Mucosa of rectum (tissue), 2 donors: ENCODE measurements around the gene DHRS1.

Source experiments
- H3K27ac ChIP-seq, 2 donors: one replicate each; pipeline ENCODE4 v1.7.0; 2013; ENCODE audit warnings: inconsistent platforms in 2 of 2, low read depth in 2 of 2, low read length in 2 of 2
- H3K27me3 ChIP-seq, 2 donors: one replicate each; pipeline ENCODE4 v1.7.0; 2013; ENCODE audit warnings: low read length in 2 of 2; ENCODE audit not compliant: control insufficient read depth in 2 of 2, insufficient read depth in 2 of 2
- H3K36me3 ChIP-seq, 2 donors: one replicate each; pipeline ENCODE4 v1.7.0; 2013; ENCODE audit warnings: low read length in 2 of 2; ENCODE audit not compliant: control insufficient read depth in 2 of 2, insufficient read depth in 2 of 2
- H3K4me1 ChIP-seq, 2 donors: one replicate each; pipeline ENCODE4 v1.7.0; 2013; ENCODE audit warnings: low read length in 2 of 2, mild to moderate bottlenecking in 1 of 2; ENCODE audit not compliant: control insufficient read depth in 2 of 2, insufficient read depth in 2 of 2
- H3K4me3 ChIP-seq, 2 donors: one replicate each; pipeline ENCODE4 v1.7.0; 2013; ENCODE audit warnings: low read length in 2 of 2
- H3K9ac ChIP-seq, 2 donors: one replicate each; pipeline ENCODE4 v1.7.0; 2013; ENCODE audit warnings: low read length in 2 of 2, low read depth in 1 of 2, mild to moderate bottlenecking in 1 of 2
- H3K9me3 ChIP-seq, 2 donors: one replicate each; pipeline ENCODE4 v1.7.0; 2013; ENCODE audit warnings: low read length in 2 of 2; ENCODE audit not compliant: control insufficient read depth in 2 of 2
- donor health status: healthy.
- donor health status: Normal muscosa, but diverticular disease.

The DHRS1 gene

GRCh38 chr14:24266344-24267244 is 33.0 kb downstream of the DHRS1 start:
- H3K36me3 ChIP-seq: peaks cover 34% of the 10 kb centered on the region in 2 donors
- H3K4me3 ChIP-seq: no peak overlapping the region
- H3K27me3 ChIP-seq: no peaks in the 10 kb centered on the region
- no peak overlapping the region for H3K27ac ChIP-seq
- peaks cover 3 to 5% of the 10 kb centered on the region in 2 donors for H3K4me1 ChIP-seq
- H3K9me3 ChIP-seq: no peaks in the 10 kb centered on the region
- no peak overlapping the region for H3K9ac ChIP-seq

DNA sequence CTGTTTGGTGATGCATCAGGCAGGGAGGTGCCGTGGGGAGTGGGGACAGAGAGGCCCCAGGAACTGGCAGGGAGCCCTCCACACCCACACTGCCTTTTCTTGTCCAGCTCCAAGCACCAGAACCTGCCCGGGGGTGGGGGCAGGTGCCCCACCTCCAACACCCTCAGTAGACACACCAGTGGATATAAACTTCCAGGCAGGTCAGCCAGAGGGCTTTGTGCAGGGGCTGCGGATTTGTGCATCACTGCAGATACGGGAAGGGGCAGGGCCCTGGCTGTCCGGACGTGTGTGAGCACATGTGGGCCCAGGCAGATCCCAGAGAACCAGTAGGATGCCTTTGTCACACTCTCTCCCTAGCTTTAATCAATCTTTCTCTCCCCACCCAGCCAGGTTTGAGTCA is 35.3 kb downstream of the DHRS1 start:
- no peaks in the 10 kb centered on the region for H3K9me3 ChIP-seq
- no peak overlapping the region for H3K9ac ChIP-seq
- no peak overlapping the region for H3K27ac ChIP-seq
- peaks cover 32 to 33% of the 10 kb centered on the region in 2 donors for H3K36me3 ChIP-seq
- no peaks in the 10 kb centered on the region for H3K27me3 ChIP-seq
- no peak overlapping the region for H3K4me3 ChIP-seq
- H3K4me1 ChIP-seq: no peaks in the 10 kb centered on the region

DNA sequence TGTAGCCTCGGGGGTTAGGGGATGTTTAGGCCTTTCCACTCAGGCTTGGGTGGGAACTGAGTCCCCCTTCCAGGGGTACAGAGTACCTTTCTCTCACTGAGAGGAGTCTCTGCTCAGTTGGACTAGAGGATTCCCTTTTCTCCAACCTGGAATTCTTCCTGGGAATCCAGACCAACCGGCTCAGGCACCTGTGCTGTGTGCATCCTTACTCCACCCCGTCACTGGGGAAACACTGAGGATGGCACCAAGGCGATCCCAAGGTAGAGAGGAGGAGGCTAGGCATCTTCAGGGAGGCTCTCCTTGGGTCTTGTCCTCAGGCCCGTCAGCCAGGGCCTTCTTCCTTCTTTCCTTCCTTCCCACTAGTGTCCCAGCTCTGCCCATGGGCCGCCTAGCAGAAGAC is 35.7 kb downstream of the DHRS1 start:
- Histone ChIP-seq H3K27ac (no peak overlapping the region), H3K4me1 (no peaks in the 10 kb centered on the region), H3K27me3 (no peaks in the 10 kb centered on the region), H3K9ac (no peak overlapping the region), H3K36me3 (peaks cover 28% of the 10 kb centered on the region in 2 donors), H3K4me3 (no peak overlapping the region), H3K9me3 (no peaks in the 10 kb centered on the region)

GRCh38 chr14:24262821-24263733 is 36.5 kb downstream of the DHRS1 start, which contains the start of gene TGM1:
TGM1 (minus strand) TSS chr14:24263177; CDS start chr14:24262352, 825 bp downstream.
- Histone ChIP-seq H3K9ac (no peak within 1 kb of the TSS), H3K4me3 (no peak within 1 kb of the TSS), H3K4me1 (no peaks in the 10 kb centered on the region), H3K36me3 (peaks cover 24% of the 10 kb centered on the region in 2 donors), H3K27me3 (no peaks in the 10 kb centered on the region), H3K9me3 (no peaks in the 10 kb centered on the region), H3K27ac (no peak within 1 kb of the TSS)

DNA sequence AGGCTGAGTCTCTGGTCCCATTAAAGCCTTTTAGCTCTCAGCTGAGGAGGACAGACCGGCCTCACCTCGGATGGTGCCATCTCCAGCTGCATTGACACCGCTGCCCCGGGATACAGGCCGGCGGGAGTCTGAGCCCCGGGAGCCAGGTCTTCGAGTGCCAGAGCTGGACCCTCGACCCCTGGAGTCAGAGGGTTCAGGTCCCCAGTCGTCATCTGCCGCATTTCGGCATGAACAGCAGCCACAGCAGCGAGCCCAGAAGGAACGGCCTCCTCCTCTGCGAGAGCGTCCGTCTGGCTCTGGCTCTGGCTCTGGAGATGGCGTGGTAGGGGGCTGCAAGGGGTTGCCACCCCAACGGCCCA is 37.6 kb downstream of the DHRS1 start:
- H3K9me3 ChIP-seq: no peaks in the 10 kb centered on the region
- no peak overlapping the region for H3K9ac ChIP-seq
- no peak overlapping the region for H3K27ac ChIP-seq
- H3K4me1 ChIP-seq: no peaks in the 10 kb centered on the region
- H3K4me3 ChIP-seq: no peak overlapping the region
- H3K36me3 ChIP-seq: peaks cover 15 to 18% of the 10 kb centered on the region in 2 donors
- H3K27me3 ChIP-seq: no peaks in the 10 kb centered on the region

- Histone ChIP-seq H3K9ac (no peak overlapping the region), H3K4me1 (no peaks in the 10 kb centered on the region), H3K4me3 (no peak overlapping the region), H3K27me3 (no peaks in the 10 kb centered on the region), H3K27ac (no peak overlapping the region), H3K9me3 (no peaks in the 10 kb centered on the region), H3K36me3 (peaks cover 10 to 12% of the 10 kb centered on the region in 2 donors)
Measured at GRCh38 chr14:24261256-24261968, 38.2 kb downstream of the DHRS1 start.

- Histone ChIP-seq H3K9ac (no peak overlapping the region), H3K27ac (no peak overlapping the region), H3K9me3 (no peaks in the 10 kb centered on the region), H3K27me3 (no peaks in the 10 kb centered on the region), H3K36me3 (peaks cover 3 to 7% of the 10 kb centered on the region in 2 donors), H3K4me3 (no peak overlapping the region), H3K4me1 (no peaks in the 10 kb centered on the region)
Measured at GRCh38 chr14:24260780-24261157, 38.8 kb downstream of the DHRS1 start.

DNA sequence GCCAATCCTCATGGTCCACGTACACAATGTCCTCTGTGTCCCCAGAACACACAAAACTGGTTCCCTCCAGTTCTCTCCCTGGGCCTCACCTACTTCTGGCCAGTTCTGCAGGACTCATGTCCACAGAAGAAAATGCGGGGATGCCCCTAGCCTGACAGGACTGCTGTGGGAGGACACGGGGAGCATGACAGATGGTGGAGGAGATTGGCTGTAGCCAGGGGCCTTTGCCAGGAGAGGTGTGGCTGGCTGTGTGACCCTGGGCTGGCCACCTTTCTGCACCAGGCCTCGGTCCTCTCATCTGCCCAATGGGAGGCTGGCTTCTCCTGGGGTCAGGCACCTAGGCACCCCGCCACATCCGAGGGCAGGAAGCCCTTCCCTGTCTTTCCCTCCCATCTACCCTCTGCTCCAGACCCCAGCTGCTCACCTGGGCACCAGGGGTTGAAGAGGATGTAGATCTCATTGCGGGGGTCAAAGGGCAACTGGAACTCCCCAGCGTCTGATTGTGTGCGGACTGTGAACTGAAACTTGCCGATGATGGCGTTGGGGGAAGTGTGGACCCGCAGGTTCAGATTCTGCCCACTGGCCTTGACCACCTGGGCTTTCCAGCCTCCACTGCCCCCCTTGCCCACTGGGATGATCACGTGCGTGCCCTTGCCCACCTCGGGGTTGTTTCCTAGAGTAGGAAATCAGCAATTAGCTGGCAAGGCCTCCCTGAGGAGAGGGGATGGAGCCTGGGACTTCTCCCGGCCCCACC is 39.4 kb downstream of the DHRS1 start:
- H3K27ac ChIP-seq: no peak overlapping the region
- no peak overlapping the region for H3K4me3 ChIP-seq

GRCh38 chr14:24259282-24260025 is 40.1 kb downstream of the DHRS1 start:
- H3K9ac ChIP-seq: no peak overlapping the region
- no peaks in the 10 kb centered on the region for H3K27me3 ChIP-seq
- H3K36me3 ChIP-seq: peaks cover 0 to 1% of the 10 kb centered on the region in 2 donors
- H3K4me3 ChIP-seq: no peak overlapping the region
- H3K9me3 ChIP-seq: no peaks in the 10 kb centered on the region
- no peak overlapping the region for H3K27ac ChIP-seq
- H3K4me1 ChIP-seq: no peaks in the 10 kb centered on the region

More for the DNA sequence above, 39.4 kb downstream of the DHRS1 start:
- H3K4me1 ChIP-seq: no peaks in the 10 kb centered on the region
- H3K9ac ChIP-seq: no peak overlapping the region
- H3K9me3 ChIP-seq: no peaks in the 10 kb centered on the region
- H3K36me3 ChIP-seq: peaks cover 0 to 5% of the 10 kb centered on the region in 2 donors
- H3K27me3 ChIP-seq: no peaks in the 10 kb centered on the region
